CD4-positive, alpha-beta T cell treated with Interleukin-17A for 1 hour (primary cell): ENCODE data around the gene TTLL10.
A peak's percentile ranks its signal among the peaks of the same experiment; 100 is the strongest.

Source experiments
- DNase-seq: peaks from one replicate; pipeline ENCODE4 v3.0.0-alpha.2; 2020

Gene TTLL10

GRCh38 chr1:1208713-1209433 is 35.2 kb downstream of the TTLL10 start:
- peak; percentile 67 for DNase-seq

GRCh38 chr1:1210726-1211540 is 37.3 kb downstream of the TTLL10 start:
- DNase-seq = no peak

- no peak for DNase-seq
These were observed 38.1 kb downstream of the TTLL10 start for GRCh38 chr1:1211541-1212441.

- peak; percentile 66 for DNase-seq
These were observed 39.2 kb downstream of the TTLL10 start for GRCh38 chr1:1212780-1213344.

GRCh38 chr1:1213345-1214265 is 39.9 kb downstream of the TTLL10 start, which contains the start of gene TNFRSF4:
TSS of gene TNFRSF4 (minus strand) at chr1:1214153. CDS start at chr1:1214127, 26 bp downstream.
- peak; percentile 60 for DNase-seq

GRCh38 chr1:1215080-1215676 is 41.5 kb downstream of the TTLL10 start:
- peak; percentile 55 for DNase-seq

GRCh38 chr1:1215881-1216605 is 42.4 kb downstream of the TTLL10 start:
- DNase-seq = no peak

- peak; percentile 73 for DNase-seq
These were observed 43.3 kb downstream of the TTLL10 start for GRCh38 chr1:1216770-1217620.

- DNase-seq = peak; percentile 47
These were observed 44.2 kb downstream of the TTLL10 start for GRCh38 chr1:1217621-1218523.

- no peak for DNase-seq
These were observed 45.0 kb downstream of the TTLL10 start for GRCh38 chr1:1218524-1219200.

- DNase-seq = peak; percentile 73
These were observed 45.7 kb downstream of the TTLL10 start for GRCh38 chr1:1219341-1219740.

- no peak for DNase-seq
These were observed 46.5 kb downstream of the TTLL10 start for GRCh38 chr1:1220197-1220596.

GRCh38 chr1:1221887-1222574 is 48.4 kb downstream of the TTLL10 start:
- DNase-seq = no peak

- DNase-seq = no peak
These were observed 49.0 kb downstream of the TTLL10 start for GRCh38 chr1:1222575-1223225.

GRCh38 chr1:1223321-1223720 is 49.6 kb downstream of the TTLL10 start:
- no peak for DNase-seq

GRCh38 chr1:1223891-1224290 is 50.2 kb downstream of the TTLL10 start:
- DNase-seq = no peak
